GM21360 (cell line): Measurements from ENCODE around the gene CUTA.

ENCODE experiments used
- ATAC-seq: cut with Tn5 transposase; IDR thresholded peaks from one replicate; pipeline ENCODE4 v1.9.1; 2021; ENCODE audit warnings: mild to moderate bottlenecking, moderate library complexity; ENCODE audit not compliant: unreplicated experiment

The CUTA gene

DNA sequence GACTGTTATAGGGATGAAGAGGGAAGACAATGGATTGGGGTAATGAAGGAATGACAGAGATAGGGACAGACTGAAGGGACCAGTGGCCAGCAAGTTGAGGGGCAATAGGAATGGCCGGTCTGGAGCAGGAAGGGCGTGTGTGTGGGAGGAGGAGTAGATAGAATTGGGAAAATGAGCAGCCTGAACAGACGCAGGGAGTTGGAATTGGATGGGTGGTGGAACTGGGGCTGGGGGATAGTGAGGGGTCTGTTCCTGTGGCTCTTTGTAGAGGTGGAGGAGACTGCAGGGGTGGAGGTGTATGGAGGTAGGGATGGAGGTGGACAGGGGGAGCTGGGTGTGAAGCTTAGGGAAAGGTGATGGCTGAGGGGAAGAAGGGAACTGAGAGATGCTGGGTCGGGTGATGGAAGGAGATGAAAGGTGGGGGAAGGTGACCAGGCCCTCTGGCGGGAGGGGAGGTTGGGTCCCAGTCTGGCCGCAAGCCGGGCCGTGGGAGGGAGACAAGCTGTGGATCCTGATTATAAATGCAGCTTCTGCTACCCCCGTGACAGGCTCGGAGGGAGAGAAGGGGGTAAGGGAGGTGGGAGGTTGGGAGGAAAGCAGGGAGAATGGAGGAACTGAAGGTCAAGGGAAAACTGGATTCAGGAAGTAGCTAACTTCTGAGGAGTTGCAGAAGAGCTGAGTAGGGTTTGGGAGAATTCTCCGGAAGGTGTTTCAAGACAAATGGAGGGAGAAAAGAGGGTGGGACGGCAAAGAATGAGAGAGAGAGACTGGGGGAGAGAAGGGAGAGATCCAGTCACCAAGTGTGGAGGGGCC lies 7.2 kb upstream of the CUTA start:
- ATAC-seq, result no peak

GRCh38 chr6:33423777-33424176 lies 5.9 kb upstream of the CUTA start:
- no peak for ATAC-seq

GRCh38 chr6:33421344-33421643 lies 3.4 kb upstream of the CUTA start:
- ATAC-seq, result no peak

DNA sequence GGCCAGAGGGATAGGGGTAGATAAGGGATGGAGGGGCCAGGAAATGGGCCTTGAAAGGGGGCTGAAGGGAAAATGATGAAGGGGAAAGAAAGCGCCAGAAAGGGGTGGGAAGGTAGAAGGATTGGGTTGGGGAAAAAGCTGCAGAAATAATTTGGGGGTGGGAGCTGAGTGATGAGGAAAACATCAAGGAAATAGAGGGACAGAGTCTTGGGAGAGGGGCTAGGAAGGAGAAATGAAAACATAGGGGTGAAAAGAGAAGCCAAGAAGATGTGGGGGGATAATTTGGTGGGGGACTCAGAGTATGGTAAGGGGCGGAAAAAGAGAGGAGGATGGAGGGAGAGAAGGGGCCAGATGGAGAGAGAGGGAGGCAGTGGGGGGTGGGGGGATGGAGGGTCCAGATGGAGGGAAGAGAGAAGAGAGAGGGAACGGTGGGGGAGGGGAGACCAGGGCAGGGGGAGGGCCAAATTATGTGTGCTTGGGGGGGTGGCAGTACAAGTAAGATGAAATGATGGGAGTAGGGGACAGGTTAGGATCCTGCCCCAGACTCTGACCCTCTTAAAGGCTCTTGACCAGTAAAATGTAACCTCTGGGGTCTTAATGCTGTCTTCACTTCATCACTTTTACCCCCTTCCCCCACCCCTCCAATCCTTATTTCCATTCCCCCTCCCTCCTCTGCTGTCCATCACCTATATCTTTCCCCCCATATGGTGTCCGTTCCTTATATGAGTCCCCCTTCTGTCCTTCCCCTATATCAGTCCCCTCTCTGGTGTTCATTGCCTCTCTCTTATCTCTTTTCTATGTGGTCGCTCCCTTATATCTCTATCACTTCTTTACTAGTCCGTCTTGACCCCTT lies 2.8 kb upstream of the CUTA start:
- ATAC-seq, result no peak

DNA sequence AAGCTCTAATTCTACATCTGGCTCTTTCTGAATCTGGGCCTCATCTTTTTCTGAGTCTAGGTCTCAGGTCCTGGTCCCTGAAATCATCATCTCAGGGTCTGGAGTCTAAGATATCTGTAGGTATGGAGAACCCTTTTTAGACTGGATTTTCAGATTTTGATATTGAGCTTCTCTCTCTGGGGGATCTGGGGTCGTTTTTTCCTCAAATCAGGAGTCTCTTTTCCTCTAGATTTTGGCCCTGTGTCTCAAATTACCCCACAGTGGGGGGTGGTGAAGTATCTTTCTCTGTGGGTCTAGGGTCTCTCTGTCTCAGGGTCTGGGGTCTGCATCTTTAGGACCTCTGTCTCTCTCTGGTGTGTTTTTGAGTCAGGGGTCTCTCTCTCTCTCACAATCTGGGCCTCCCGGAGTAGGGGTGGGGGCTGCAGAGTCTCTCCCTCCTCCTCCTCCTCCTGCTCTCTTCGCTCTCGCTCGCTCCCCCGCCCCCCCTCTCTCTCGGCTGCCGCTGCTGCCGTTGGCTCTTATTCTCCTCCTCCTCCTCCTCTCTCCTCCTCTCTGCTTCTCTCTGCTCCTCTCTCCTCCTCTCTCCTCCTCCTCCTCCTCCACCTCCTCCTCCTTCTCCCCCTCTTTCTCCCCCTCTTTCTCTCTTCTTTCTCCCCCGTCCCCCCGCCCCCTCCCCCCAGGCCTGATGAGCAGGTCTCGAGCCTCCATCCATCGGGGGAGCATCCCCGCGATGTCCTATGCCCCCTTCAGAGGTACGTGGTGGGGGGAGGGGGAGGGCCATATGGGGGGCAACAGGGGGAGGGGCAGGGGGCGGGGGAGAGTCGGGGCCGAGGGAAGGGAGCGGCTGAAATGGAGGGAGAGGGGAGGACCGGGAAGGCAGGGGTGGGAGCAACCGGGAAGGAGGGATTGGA lies 1.9 kb upstream of the CUTA start, which contains the start of gene SYNGAP1:
Gene SYNGAP1 (plus strand): TSS at position 486 of the 911 bp plus-strand sequence. CDS start 200 bp downstream, at position 686.
- no peak for ATAC-seq

DNA sequence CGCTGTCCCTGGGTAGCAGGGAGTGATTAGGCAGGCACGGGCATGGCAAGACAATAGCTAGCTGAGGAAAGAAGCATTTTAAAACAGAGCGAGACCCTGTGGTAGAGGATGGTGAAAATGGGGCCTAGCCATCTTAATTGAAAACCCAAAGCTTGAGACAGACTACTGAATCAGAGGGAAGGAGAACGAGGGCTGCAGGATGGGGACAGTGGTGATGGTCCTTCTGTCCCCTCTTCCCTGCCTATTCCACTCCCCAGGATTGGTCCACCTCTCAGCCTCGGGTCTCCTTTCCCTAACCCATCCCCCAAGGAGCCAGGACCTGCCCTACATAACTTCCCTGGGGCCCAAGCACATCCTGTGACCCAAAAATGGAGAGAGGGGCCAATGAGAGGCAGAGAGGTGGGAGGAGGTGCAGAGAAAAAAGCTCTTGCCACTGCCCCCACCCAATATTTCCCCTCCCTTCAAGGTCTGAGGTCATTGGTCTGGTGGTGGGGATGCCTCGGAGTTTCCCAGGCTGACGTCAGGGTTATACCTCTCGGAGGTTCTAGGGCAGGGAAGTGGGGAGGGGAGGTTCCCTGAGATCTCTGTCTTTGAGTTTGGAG lies 884 bp upstream of the CUTA start:
- ATAC-seq, result no peak

DNA sequence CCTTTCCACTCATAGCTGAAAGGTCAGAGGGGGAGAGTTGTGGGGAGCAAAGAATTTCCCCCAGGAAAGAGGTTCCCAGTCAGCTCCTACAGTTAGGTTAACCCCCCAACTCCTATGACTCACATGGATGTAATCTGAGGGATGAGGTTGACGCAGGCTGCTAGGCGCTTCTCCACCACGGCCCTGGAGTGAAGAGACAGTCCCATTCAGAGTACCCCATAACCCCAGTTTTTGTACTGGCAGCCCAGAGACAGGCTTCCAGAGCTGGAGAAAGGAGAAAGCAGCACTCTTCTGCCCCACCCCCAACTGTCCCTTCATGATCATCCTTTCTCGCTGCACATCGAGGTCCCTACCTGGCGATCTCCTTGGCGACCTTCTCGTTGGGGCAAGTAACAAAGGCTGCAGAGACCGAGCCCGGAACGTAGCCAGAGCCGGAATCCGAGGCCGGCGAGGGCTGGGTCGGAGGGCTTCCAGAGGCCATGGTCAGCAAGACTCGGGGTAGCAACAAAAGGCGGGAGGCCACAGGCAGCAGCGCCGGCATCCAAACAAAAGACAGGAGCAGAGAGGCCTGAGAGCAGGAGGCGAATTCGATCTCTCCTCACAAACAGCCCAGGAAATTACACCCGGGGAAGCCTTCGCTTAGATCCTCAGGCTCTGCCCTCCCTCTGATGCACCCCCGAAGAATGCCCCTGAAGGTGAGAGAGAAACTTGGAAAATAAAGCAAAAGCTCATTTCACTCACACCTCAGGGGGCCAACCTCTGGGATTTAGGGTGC lies 592 bp downstream of the CUTA start:
- no peak for ATAC-seq

- no peak for ATAC-seq
Measured at GRCh38 chr6:33416386-33417127, 1.4 kb downstream of the CUTA start.

DNA sequence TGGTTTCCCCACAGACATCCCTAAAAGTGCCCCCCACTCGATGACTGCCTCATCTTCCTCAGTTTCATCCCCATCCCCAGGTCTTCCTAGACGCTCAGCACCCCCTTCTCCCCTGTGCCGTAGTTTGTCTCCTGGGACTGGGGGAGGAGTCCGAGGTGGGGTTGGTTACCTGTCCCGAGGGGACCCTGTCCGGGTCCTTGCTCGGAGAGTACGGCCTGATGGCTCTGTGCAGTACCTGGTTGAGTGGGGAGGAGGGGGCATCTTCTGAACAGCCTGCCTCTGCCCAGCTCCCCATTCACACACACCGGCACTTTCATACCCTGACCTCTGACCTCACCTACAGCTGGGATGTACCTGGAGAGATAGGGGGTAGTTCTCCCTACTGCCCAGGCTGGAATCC lies 2.1 kb downstream of the CUTA start:
- no peak for ATAC-seq

DNA sequence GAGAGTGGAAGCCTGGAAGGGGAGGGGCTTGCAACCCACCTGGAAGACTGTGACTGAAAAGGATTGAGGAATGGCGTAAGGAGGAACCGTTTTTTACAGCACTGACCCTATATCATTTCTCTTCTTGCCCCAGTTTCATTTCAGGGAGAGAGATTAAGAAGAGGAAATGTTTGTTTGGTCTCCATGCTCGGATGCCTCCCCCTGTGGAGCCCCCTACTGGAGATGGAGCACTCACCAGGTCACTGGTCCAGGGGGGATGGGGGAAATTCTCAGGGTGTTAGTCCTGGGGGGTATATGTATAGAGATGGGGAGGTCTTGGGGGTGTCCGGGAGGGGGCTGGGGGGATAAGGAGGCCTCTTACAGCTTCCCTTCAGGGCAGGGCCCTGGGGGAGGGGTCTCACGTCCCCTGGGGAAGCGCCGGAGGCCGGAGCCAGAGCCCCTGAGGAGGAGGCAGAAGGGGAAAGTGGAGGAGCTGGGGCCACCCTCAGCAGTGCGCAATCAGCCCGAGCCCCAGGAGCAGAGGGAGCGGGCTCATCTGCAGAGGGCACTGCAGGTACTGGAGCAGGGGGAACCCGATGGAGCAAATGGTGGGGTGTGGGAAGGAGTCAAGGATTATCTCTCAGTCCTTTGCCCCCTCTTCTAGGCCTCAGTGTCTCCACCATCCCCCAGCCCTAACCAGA lies 3.2 kb downstream of the CUTA start:
- ATAC-seq, result no peak

DNA sequence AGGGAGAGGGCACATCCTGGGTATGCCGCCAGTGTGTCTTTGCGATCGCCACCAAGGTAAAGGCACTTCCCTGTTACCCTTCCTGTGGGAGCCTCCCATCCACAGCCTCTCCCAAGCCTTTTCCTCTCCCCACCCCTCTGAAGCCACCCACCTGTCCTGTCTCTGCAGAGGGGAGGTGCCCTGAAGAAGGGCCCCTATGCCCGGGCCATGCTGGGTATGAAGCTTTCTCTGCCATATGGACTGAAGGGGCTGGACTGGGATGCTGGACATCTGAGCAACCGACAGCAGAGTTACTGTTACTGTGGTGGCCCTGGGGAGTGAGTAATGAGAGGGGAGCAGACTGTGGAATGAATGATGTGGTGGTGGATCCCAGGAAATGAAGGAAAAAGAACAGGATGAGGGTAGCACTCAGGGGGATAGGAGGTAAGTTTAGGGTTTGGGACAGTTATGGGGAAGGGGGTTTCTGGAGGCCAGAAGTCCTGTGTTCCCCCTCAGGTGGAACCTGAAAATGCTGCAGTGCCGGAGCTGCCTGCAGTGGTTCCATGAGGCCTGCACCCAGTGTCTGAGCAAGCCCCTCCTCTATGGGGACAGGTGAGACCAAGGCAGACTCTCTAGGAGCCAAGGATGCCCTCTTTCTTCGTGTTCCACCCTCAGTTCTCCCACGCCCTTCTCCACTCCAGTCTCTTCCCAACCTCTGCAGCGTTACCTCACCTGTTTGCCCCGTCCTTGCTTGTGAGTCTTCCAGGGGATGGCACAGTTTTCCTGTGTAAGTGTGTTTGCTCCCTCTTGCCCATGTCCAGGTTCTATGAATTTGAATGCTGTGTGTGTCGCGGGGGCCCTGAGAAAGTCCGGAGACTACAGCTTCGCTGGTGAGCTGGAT lies 4.4 kb downstream of the CUTA start:
- no peak for ATAC-seq

DNA sequence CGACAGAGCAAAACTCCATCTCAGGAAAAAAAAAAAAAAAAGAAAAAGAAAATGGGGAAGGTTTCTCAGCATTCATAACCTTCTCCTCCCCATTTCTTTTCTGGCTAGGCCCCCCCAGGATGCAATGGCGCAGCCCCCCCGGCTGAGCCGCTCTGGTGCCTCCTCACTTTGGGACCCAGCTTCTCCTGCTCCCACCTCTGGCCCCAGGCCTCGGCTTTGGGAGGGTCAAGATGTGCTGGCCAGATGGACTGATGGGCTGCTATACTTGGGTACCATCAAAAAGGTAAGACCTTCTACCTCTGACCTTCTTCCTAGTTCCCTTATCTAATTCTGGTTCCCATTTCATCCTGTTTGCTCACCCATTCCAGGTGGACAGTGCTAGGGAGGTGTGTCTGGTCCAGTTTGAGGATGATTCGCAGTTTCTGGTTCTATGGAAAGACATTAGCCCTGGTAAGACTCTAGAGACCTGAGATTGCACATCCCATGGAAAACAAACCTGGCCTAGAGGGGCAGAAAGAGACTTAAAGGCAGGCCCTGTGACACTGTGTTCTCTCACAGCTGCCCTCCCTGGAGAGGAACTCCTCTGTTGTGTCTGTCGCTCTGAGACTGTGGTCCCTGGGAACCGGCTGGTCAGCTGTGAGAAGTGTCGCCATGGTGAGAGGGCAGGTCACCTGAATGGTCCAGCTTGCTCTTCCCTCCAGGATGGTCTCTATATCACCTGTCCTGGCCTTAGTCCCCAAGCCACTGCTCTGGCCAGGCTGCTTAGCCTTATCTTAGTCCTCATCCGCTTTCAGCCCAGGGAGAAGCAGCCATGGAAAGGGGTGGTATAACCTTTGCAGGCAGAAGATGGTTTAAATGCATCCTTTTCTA lies 5.5 kb downstream of the CUTA start:
- ATAC-seq, result no peak

- no peak for ATAC-seq
Measured at GRCh38 chr6:33411632-33412005, 6.3 kb downstream of the CUTA start.

GRCh38 chr6:33410711-33411631 lies 6.9 kb downstream of the CUTA start, which contains the start of gene PHF1:
TSS of gene PHF1 (plus strand) at chr6:33411014. CDS start at chr6:33412264, 1,250 bp downstream.
- ATAC-seq, result peak; percentile 34

DNA sequence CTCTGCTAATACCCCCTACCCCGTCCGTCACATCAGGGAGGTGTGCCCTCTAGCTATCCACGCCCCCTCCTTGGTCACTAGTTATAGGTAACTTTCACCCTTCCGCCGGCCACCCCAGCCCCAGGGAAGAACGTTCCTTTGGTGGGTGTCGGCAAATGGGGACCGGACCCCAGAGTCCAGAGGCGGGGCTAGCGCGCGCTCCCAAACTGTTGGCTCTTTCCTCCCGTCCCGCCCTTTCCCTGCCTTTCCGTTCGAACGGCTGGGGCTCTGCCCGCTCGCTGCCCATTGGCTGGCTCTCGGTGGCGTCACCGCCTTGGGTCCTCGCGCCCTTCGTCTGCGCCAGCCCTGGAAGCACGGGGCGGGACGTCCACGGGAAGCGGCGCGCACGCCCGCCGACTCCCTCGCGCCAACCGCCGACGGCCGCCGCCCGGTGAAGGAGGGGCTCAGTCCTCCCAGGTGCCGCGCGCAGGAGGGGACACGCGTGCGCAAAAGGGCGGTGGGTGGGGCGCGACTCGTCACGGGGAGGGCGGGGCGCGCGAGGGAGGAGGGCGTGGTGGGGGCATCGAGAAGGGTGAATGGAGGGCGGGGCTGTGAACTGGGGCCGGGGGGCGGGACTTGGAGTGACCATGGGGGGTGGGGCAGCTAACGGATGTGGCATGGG lies 7.7 kb downstream of the CUTA start:
- ATAC-seq, result peak; percentile 74
